ENCODE results near the gene CACNA2D3.
"Not testable (repeated sequence)": the region's sequence is repeated elsewhere in the genome, so short reads cannot be mapped to it uniquely, and the experiment has no call there.

CACNA2D3 gene

GRCh38 chr3:54622678-54623077 is 500.3 kb downstream of the CACNA2D3 start:
- no peak for DNase-seq

GRCh38 chr3:54625805-54626787 is 503.7 kb downstream of the CACNA2D3 start:
- no peak for TF ChIP-seq GATA1 (IDR thresholded peaks at IDR 0.05; ENCODE audit: low read depth, low read length)
- no peak for TF ChIP-seq POLR2A (IDR thresholded peaks at IDR 0.05; ENCODE audit: low read length)
- DNase-seq, result no peak

More at GRCh38 chr3:54622678-54623077, 500.3 kb downstream of the CACNA2D3 start:
- TF ChIP-seq GATA1 (IDR thresholded peaks at IDR 0.05; ENCODE audit: low read depth, low read length) (no peak), POLR2A (IDR thresholded peaks at IDR 0.05; ENCODE audit: low read length) (no peak)

GRCh38 chr3:54628888-54629441 is 506.6 kb downstream of the CACNA2D3 start:
- DNase-seq, result no peak
- TF ChIP-seq GATA1 (IDR thresholded peaks at IDR 0.05; ENCODE audit: low read depth, low read length) (no peak), POLR2A (IDR thresholded peaks at IDR 0.05; ENCODE audit: low read length) (no peak)

GRCh38 chr3:54630101-54630623 is 507.8 kb downstream of the CACNA2D3 start:
- TF ChIP-seq GATA1 (IDR thresholded peaks at IDR 0.05; ENCODE audit: low read depth, low read length), result no peak
- no peak for DNase-seq

- not testable (repeated sequence) for DNase-seq
Observed at GRCh38 chr3:54631001-54631400, 508.6 kb downstream of the CACNA2D3 start.

- TF ChIP-seq GATA1 (IDR thresholded peaks at IDR 0.05; ENCODE audit: low read depth, low read length), result no peak
- no peak for TF ChIP-seq POLR2A (IDR thresholded peaks at IDR 0.05; ENCODE audit: low read length)
- DNase-seq, result no peak
Observed at GRCh38 chr3:54631516-54632325, 509.4 kb downstream of the CACNA2D3 start.

- TF ChIP-seq POLR2A (IDR thresholded peaks at IDR 0.05; ENCODE audit: low read length), result no peak
- no peak for TF ChIP-seq GATA1 (IDR thresholded peaks at IDR 0.05; ENCODE audit: low read depth, low read length)
- DNase-seq, result no peak
Observed at GRCh38 chr3:54632326-54632665, 509.9 kb downstream of the CACNA2D3 start.

- DNase-seq, result no peak
- no peak for TF ChIP-seq GATA1 (IDR thresholded peaks at IDR 0.05; ENCODE audit: low read depth, low read length)
- no peak for TF ChIP-seq POLR2A (IDR thresholded peaks at IDR 0.05; ENCODE audit: low read length)
Observed at GRCh38 chr3:54632834-54633233, 510.5 kb downstream of the CACNA2D3 start.

- TF ChIP-seq POLR2A (IDR thresholded peaks at IDR 0.05; ENCODE audit: low read length) (no peak), GATA1 (IDR thresholded peaks at IDR 0.05; ENCODE audit: low read depth, low read length) (no peak)
- no peak for DNase-seq
Observed at GRCh38 chr3:54633444-54634121, 511.2 kb downstream of the CACNA2D3 start.

- DNase-seq, result no peak
- TF ChIP-seq POLR2A (IDR thresholded peaks at IDR 0.05; ENCODE audit: low read length) (no peak), GATA1 (IDR thresholded peaks at IDR 0.05; ENCODE audit: low read depth, low read length) (no peak)
Observed at GRCh38 chr3:54634122-54634469, 511.7 kb downstream of the CACNA2D3 start.

- not testable (repeated sequence) for DNase-seq
Observed at GRCh38 chr3:54639790-54640372, 517.5 kb downstream of the CACNA2D3 start.

- no peak for TF ChIP-seq GATA1 (IDR thresholded peaks at IDR 0.05; ENCODE audit: low read depth, low read length)
- TF ChIP-seq POLR2A (IDR thresholded peaks at IDR 0.05; ENCODE audit: low read length), result no peak
- no peak for DNase-seq
Observed at GRCh38 chr3:54641226-54642014, 519.1 kb downstream of the CACNA2D3 start.

- TF ChIP-seq POLR2A (IDR thresholded peaks at IDR 0.05; ENCODE audit: low read length) (no peak), GATA1 (IDR thresholded peaks at IDR 0.05; ENCODE audit: low read depth, low read length) (no peak)
- DNase-seq, result no peak
Observed at GRCh38 chr3:54642147-54642546, 519.8 kb downstream of the CACNA2D3 start.
